SK-N-SH (cell line): ENCODE data around the gene MOCS3. TPM values are rescaled to one million over a fixed set of nuclear protein-coding genes. Genes with fewer than 3 reads are reported as not detected.

Source experiments
- CTCF ChIA-PET: fragments of 300-600, 350-600 bp; formaldehyde crosslinking; extraction: SDS; loops from one replicate; lab custom pipeline; 2021; lab: Yijun Ruan, JAX
- POLR2A ChIA-PET: fragments of 350-600 bp; sonication (Branson Sonifier 250); formaldehyde crosslinking; extraction: SDS; loops from one replicate; lab custom pipeline; 2020; ENCODE audit warnings: antibody characterized with exemption, inconsistent platforms; lab: Yijun Ruan, JAX
- DNase-seq: peaks from one replicate; pipeline ENCODE4 v3.0.0; 2012
- H2AFZ ChIP-seq: fragments of 200-600 bp; sonication (generic); 2 replicates; pipeline ENCODE4 v1.8.1; 2016; ENCODE audit warnings: antibody characterized with exemption, mild to moderate bottlenecking, low read depth
- H3F3A ChIP-seq: fragments of 200-600 bp; sonication (generic); replicated peaks from 2 replicates; pipeline ENCODE3; 2016; ENCODE audit warnings: antibody characterized with exemption, mild to moderate bottlenecking; ENCODE audit not compliant: insufficient read depth
- H3K27ac ChIP-seq, 2 experiments: fragments of 200-500 bp in 1 of 2; fragments of 200-600 bp in 1 of 2; sonication (Bioruptor generic) in 1 of 2; sonication (generic), shearing (Covaris generic) in 1 of 2; 2 replicates each; pipeline versions ENCODE4 v1.5.1 to v1.6.1; 2014 to 2016; ENCODE audit warnings: low read depth in 2 of 2, inconsistent platforms in 1 of 2, low read length in 1 of 2, mild to moderate bottlenecking in 1 of 2, mixed read lengths in 1 of 2
- H3K27me3 ChIP-seq: fragments of 200-600 bp; sonication (generic), shearing (Covaris generic); 2 replicates; pipeline ENCODE4 v1.6.1; 2016; ENCODE audit warnings: mixed run types; ENCODE audit not compliant: insufficient read depth
- H3K36me3 ChIP-seq, 2 experiments: fragments of 200-500 bp in 1 of 2; fragments of 200-600 bp in 1 of 2; sonication (Bioruptor generic) in 1 of 2; sonication (generic) in 1 of 2; replicated peaks in 1 of 2; 2 replicates each; pipeline versions ENCODE3 to v1.5.1; 2014 to 2016; ENCODE audit warnings: low read length in 1 of 2, mild to moderate bottlenecking in 1 of 2; ENCODE audit not compliant: insufficient read depth in 2 of 2, control insufficient read depth in 1 of 2
- H3K4me1 ChIP-seq, 2 experiments: fragments of 200-500 bp in 1 of 2; fragments of 200-600 bp in 1 of 2; sonication (Bioruptor generic) in 1 of 2; sonication (generic), shearing (Covaris generic) in 1 of 2; 2 replicates each; pipeline versions ENCODE4 v1.5.1 to v1.6.1; 2014 to 2016; ENCODE audit warnings: low read depth in 1 of 2, low read length in 1 of 2, mixed run types in 1 of 2; ENCODE audit not compliant: insufficient read depth in 2 of 2, control insufficient read depth in 1 of 2
- H3K4me2 ChIP-seq: fragments of 200-600 bp; sonication (generic), shearing (Covaris generic); 2 replicates; pipeline ENCODE4 v1.6.1; 2017; ENCODE audit warnings: mixed run types
- H3K4me3 ChIP-seq, 2 experiments: fragments of 200-500 bp in 1 of 2; fragments of 200-600 bp in 1 of 2; sonication (Bioruptor generic) in 1 of 2; sonication (generic), shearing (Covaris generic) in 1 of 2; 2 replicates each; pipeline versions ENCODE4 v1.5.1 to v1.8.1; 2014 to 2016; ENCODE audit warnings: low read depth in 2 of 2, inconsistent platforms in 1 of 2, low read length in 1 of 2, mild to moderate bottlenecking in 1 of 2, mixed read lengths in 1 of 2, moderate library complexity in 1 of 2
- H3K79me2 ChIP-seq: fragments of 200-600 bp; sonication (generic); 2 replicates; pipeline ENCODE4 v1.8.1; 2017; ENCODE audit warnings: mild to moderate bottlenecking; ENCODE audit not compliant: insufficient read depth
- H3K9ac ChIP-seq: fragments of 200-600 bp; sonication (generic); 2 replicates; pipeline ENCODE4 v1.6.1; 2017; ENCODE audit warnings: mixed run types
- H3K9me2 ChIP-seq: fragments of 200-600 bp; sonication (generic); 2 replicates; pipeline ENCODE4 v1.6.1; 2017; ENCODE audit warnings: mixed run types
- H3K9me3 ChIP-seq: fragments of 200-600 bp; sonication (generic); 2 replicates; pipeline ENCODE4 v1.6.1; 2017; ENCODE audit warnings: mixed run types, mild to moderate bottlenecking, moderate library complexity
- H4K20me1 ChIP-seq: fragments of 200-600 bp; sonication (generic); 2 replicates; pipeline ENCODE4 v1.6.1; 2017; ENCODE audit warnings: mild to moderate bottlenecking, mixed run types; ENCODE audit not compliant: insufficient read depth
- CTCF ChIP-seq: fragments of 200-600 bp; sonication (generic); IDR thresholded peaks from 2 replicates; pipeline ENCODE4 v1.6.1; 2017; ENCODE audit warnings: antibody characterized with exemption, mild to moderate bottlenecking, moderate library complexity
- EP300 ChIP-seq, 2 experiments: IDR thresholded peaks; 2 replicates each; pipeline versions ENCODE4 v1.4.0 to v1.6.1; 2012; ENCODE audit warnings: borderline replicate concordance in 1 of 2, low read depth in 1 of 2, low read length in 1 of 2
- EZH2phosphoT487 ChIP-seq: fragments of 200-600 bp; sonication (generic); IDR thresholded peaks from 2 replicates; pipeline ENCODE4 v1.6.1; 2017; ENCODE audit warnings: low read depth, mixed run types, mild to moderate bottlenecking, antibody characterized with exemption, moderate library complexity, borderline replicate concordance
- FOXJ3 ChIP-seq: sonication (generic); formaldehyde crosslinking; IDR thresholded peaks from 2 replicates; pipeline ENCODE4 v1.5.1; 2020; ENCODE audit warnings: mild to moderate bottlenecking, missing genetic modification reagents
- FOXM1 ChIP-seq: IDR thresholded peaks from 2 replicates; pipeline ENCODE4 v1.4.0; 2012; ENCODE audit warnings: low read depth, mild to moderate bottlenecking
- GABPA ChIP-seq: IDR thresholded peaks from 2 replicates; pipeline ENCODE4 v1.4.0; 2012; ENCODE audit warnings: low read depth, mild to moderate bottlenecking
- GATA2 ChIP-seq: sonication (generic); formaldehyde crosslinking; IDR thresholded peaks from 2 replicates; pipeline ENCODE4 v1.5.0; 2020; ENCODE audit warnings: mild to moderate bottlenecking, missing genetic modification reagents
- IRF3 ChIP-seq: fragments of 150-350 bp; IDR thresholded peaks from 2 replicates; pipeline ENCODE4 v1.6.1; 2016; ENCODE audit warnings: mild to moderate bottlenecking, low read depth, low read length
- MAX ChIP-seq: IDR thresholded peaks from 2 replicates; pipeline ENCODE4 v1.4.0; 2012; ENCODE audit warnings: low read depth
- POLR2AphosphoS5 ChIP-seq: IDR thresholded peaks from 2 replicates; pipeline ENCODE4 v1.6.1; 2012; ENCODE audit warnings: low read depth, low read length
- RXRA ChIP-seq: IDR thresholded peaks from 2 replicates; pipeline ENCODE4 v1.4.0; 2012; ENCODE audit warnings: low read depth, mild to moderate bottlenecking, borderline replicate concordance
- SIN3A ChIP-seq: IDR thresholded peaks from 2 replicates; pipeline ENCODE4 v1.6.1; 2012; ENCODE audit warnings: low read depth, mild to moderate bottlenecking, low read length, moderate library complexity, borderline replicate concordance
- SMC3 ChIP-seq: IDR thresholded peaks from 2 replicates; pipeline ENCODE4 v1.6.1; 2012; ENCODE audit warnings: low read depth, low read length, improper control_type of control experiment
- TCF12 ChIP-seq: IDR thresholded peaks from 2 replicates; pipeline ENCODE4 v1.4.0; 2012
- USF2 ChIP-seq: fragments of 150-350 bp; IDR thresholded peaks from 2 replicates; pipeline ENCODE4 v1.6.1; 2017; ENCODE audit warnings: antibody characterized with exemption, low read length, low read depth, borderline replicate concordance
- ZBTB33 ChIP-seq: IDR thresholded peaks from 2 replicates; pipeline ENCODE4 v1.4.0; 2012; ENCODE audit warnings: low read depth, borderline replicate concordance
- polyA plus RNA-seq, 3 experiments: library from polyadenylated mRNA; depleted of rRNA; stranded (reverse); fragments of >200 nt; gene quantifications; 2 replicates each; pipeline ENCODE4 v1.2.3, GENCODE V29; 2012

Gene MOCS3
- polyA plus RNA-seq, 1 of the 3 experiments (the other 2 are of a cell fraction), result 4.0 TPM

GRCh38 chr20:50920997-50921396, 37.6 kb upstream of the MOCS3 start:
- H3K9me2 ChIP-seq, result no peaks in the 10 kb centered on the region
- no peak for DNase-seq
- H3K27me3 ChIP-seq, result no peaks in the 10 kb centered on the region
- H3K9ac ChIP-seq, result no peak overlapping the region; the same call in 1 of the 2 replicates
- H3K79me2 ChIP-seq, result peaks cover 100% of the 10 kb centered on the region
- peaks cover 100% of the 10 kb centered on the region for H4K20me1 ChIP-seq
- ChIA-PET POLR2A (no interaction called here), CTCF (interaction anchor here (0.9 to 16.1 kb wide), 3 partner anchors 9 to 130 kb away, joined by 3 to 340 read pairs (median 58); partner anchors contain the start of genes ADNP and BCAS4)
- H3F3A ChIP-seq, result peaks cover 27% of the 10 kb centered on the region
- peak overlapping the region; percentile 22; the same call in 1 of the 2 replicates for H3K4me2 ChIP-seq
- no peak overlapping the region for H3K4me3 ChIP-seq
- H3K9me3 ChIP-seq, result no peaks in the 10 kb centered on the region
- H3K36me3 ChIP-seq, result peaks cover 46 to 51% of the 10 kb centered on the region in 2 experiments
- peak overlapping the region in 1 of 2 experiments; percentile 46; a peak in 2 of 4 replicates for H3K27ac ChIP-seq
- TF ChIP-seq TCF12 (no peak), IRF3 (no peak), GATA2 (no peak), EP300 (IDR thresholded peaks at IDR 0.05; ENCODE audit: borderline replicate concordance in 1 of 2, low read depth in 1 of 2, low read length in 1 of 2) (no peak), ZBTB33 (no peak), USF2 (no peak), FOXJ3 (CRISPR knock-in tag) (no peak), GABPA (no peak), POLR2AphosphoS5 (no peak), MAX (no peak), RXRA (no peak), EZH2phosphoT487 (no peak), SIN3A (no peak), CTCF (no peak), FOXM1 (no peak), SMC3 (no peak)
- TF ChIP-seq, all 33 proteins: peak for 0
- no peak overlapping the region for H2AFZ ChIP-seq
- H3K4me1 ChIP-seq, result peaks cover 30 to 37% of the 10 kb centered on the region in 2 experiments; a peak in 3 of 4 replicates
